Measurements from ENCODE around the gene ITGA6. TPM values are rescaled to one million over a fixed set of nuclear protein-coding genes. Genes with fewer than 3 reads are reported as not detected.

The ITGA6 gene
- total RNA-seq, 1 experiment from 2014 or later = 78.3 TPM

GRCh38 chr2:172516299-172516698 is 88.9 kb downstream of the ITGA6 start:
- H3K27ac Mint-ChIP-seq = no peak overlapping the region
- TF ChIP-seq CTCF (conservative IDR thresholded peaks at IDR 0.05) = no peak

More at GRCh38 chr2:172516299-172516698, 88.9 kb downstream of the ITGA6 start:
- Histone ChIP-seq H3K4ac (ENCODE audit: low read depth, low read length) (no peak overlapping the region), H3K14ac (ENCODE audit: insufficient read depth, low read length) (no peak overlapping the region), H3K23ac (ENCODE audit: insufficient read length, low read depth, low read length) (no peak overlapping the region), H2BK20ac (ENCODE audit: low read depth, low read length, poor library complexity, severe bottlenecking) (no peak overlapping the region), H4K20me1 (ENCODE audit: control insufficient read depth, insufficient read depth, insufficient read length) (no peaks in the 10 kb centered on the region), H3K18ac (ENCODE audit: insufficient read length, low read depth, low read length) (no peak overlapping the region), H3K79me2 (ENCODE audit: insufficient read depth, low read length) (no peaks in the 10 kb centered on the region), H4K91ac (ENCODE audit: insufficient read length, low read depth, low read length) (no peak overlapping the region), H3K27ac (ENCODE audit: insufficient read length, low read depth, low read length) (no peak overlapping the region), H2AFZ (ENCODE audit: low read length) (no peak overlapping the region), H2BK15ac (ENCODE audit: low read depth, low read length) (no peak overlapping the region), H3K56ac (ENCODE audit: insufficient read length, low read depth, low read length) (no peak overlapping the region), H3K4me1 (ENCODE audit: insufficient read depth, low read length) (no peaks in the 10 kb centered on the region), H2BK5ac (ENCODE audit: insufficient read length, low read length) (no peak overlapping the region), H3K9me3 (ENCODE audit: control insufficient read depth, low read depth, low read length) (peaks cover 55% of the 10 kb centered on the region), H2BK12ac (ENCODE audit: insufficient read length, low read depth, low read length) (no peak overlapping the region), H2AK5ac (ENCODE audit: insufficient read length, low read length) (no peak overlapping the region), H3T11ph (ENCODE audit: low read length) (no peak overlapping the region), H3K4me2 (ENCODE audit: insufficient read depth, insufficient read length, low read length) (no peak overlapping the region), H3K27me3 (ENCODE audit: insufficient read depth, low read length) (no peaks in the 10 kb centered on the region), H4K5ac (ENCODE audit: insufficient read length, low read depth, low read length) (no peak overlapping the region), H3K9ac (ENCODE audit: extremely low read depth, insufficient read length, low read length) (no peak overlapping the region), H4K8ac (replicated peaks; ENCODE audit: insufficient read length, low read depth, low read length) (no peak overlapping the region), H3K23me2 (ENCODE audit: insufficient read length, low read depth, low read length, poor library complexity, severe bottlenecking) (no peaks in the 10 kb centered on the region), H2BK120ac (ENCODE audit: low read depth, low read length, poor library complexity, severe bottlenecking) (no peak overlapping the region), H3K79me1 (ENCODE audit: insufficient read depth, low read depth, low read length, poor library complexity, severe bottlenecking) (no peaks in the 10 kb centered on the region)
- H3K4me3 Mint-ChIP-seq = no peak overlapping the region
- H3K27me3 Mint-ChIP-seq (ENCODE audit: low read depth) = peaks cover 2% of the 10 kb centered on the region; the same call in 1 of the 2 replicates
- no CpG with 5 or more reads among the region's 1 CpG for WGBS (ENCODE audit: extremely low coverage, insufficient read length, low lambda C conversion rate)
- H3K4me1 Mint-ChIP-seq = peaks cover 6 to 13% of the 10 kb centered on the region in 2 experiments
- H3K36me3 Mint-ChIP-seq (ENCODE audit: insufficient read depth in 1 of 3, low read depth in 3 of 3) = peaks cover 49 to 66% (median 50%) of the 10 kb centered on the region in 3 experiments
- DNase-seq = no peak
- H3K9me3 Mint-ChIP-seq = peaks cover 56 to 64% of the 10 kb centered on the region in 2 experiments

All from H9 (cell line).